ENCODE results near the gene ESYT3.
"Not testable (repeated sequence)": the region's sequence is repeated elsewhere in the genome, so short reads cannot be mapped to it uniquely, and the experiment has no call there.

Gene ESYT3

DNA sequence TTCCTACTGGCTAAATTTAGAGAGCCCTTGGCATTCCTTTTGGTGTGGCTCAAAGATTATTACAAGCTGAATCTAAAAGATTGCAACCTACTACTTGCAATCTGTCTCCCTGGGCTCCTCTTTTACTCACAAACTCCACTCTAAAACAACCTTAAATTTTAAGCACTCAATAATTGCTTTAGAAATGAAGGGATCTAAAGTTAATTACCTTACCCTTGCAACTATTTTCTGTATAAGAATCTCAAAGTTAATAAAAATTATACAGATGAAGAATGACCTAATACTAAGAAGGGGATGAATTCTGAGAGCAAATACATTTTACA lies 60.2 kb downstream of the ESYT3 start:
- Histone ChIP-seq H3K27ac (ENCODE audit: low read depth, low read length) (peak overlapping the region; percentile 64), H2AFZ (ENCODE audit: low read length, unreplicated experiment) (no peak overlapping the region), H3K4me1 (ENCODE audit: control insufficient read depth, insufficient read depth, low read length, unreplicated experiment) (peaks cover 31% of the 10 kb centered on the region), H3K79me2 (ENCODE audit: control insufficient read depth, insufficient read depth, low read length, unreplicated experiment) (no peaks in the 10 kb centered on the region), H3K4me3 (ENCODE audit: low read depth, low read length) (no peak overlapping the region), H3K27me3 (ENCODE audit: insufficient read depth, low read length) (no peaks in the 10 kb centered on the region), H3K36me3 (ENCODE audit: insufficient read depth, low read length) (no peaks in the 10 kb centered on the region)

DNA sequence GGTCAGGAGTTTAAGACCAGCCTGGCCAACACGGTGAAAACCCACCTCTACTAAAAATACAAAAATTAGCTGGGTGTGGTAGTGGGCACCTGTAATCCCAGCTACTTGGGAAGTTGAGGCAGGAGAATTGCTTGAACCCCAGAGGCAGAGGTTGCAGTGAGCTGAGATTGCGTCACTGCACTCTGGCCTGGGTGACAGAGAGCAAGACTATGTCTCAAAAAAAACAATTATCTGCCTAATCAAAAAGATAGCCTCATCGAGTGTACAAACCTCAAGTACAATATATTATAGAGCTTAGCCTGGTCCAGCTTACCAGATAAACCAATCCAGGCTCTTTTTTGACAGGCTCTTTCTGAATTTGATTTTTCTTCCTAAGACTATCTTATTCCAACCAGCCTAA lies 61.2 kb downstream of the ESYT3 start:
- H3K79me2 ChIP-seq (ENCODE audit: control insufficient read depth, insufficient read depth, low read length, unreplicated experiment); H3K4me3 ChIP-seq (ENCODE audit: low read depth, low read length); H2AFZ ChIP-seq (ENCODE audit: low read length, unreplicated experiment); H3K27me3 ChIP-seq (ENCODE audit: insufficient read depth, low read length); H3K36me3 ChIP-seq (ENCODE audit: insufficient read depth, low read length): not testable (repeated sequence)
- peak overlapping the region; percentile 64; the same call in 1 of the 2 replicates for H3K27ac ChIP-seq (ENCODE audit: low read depth, low read length)
- H3K4me1 ChIP-seq (ENCODE audit: control insufficient read depth, insufficient read depth, low read length, unreplicated experiment), result peaks cover 31% of the 10 kb centered on the region

DNA sequence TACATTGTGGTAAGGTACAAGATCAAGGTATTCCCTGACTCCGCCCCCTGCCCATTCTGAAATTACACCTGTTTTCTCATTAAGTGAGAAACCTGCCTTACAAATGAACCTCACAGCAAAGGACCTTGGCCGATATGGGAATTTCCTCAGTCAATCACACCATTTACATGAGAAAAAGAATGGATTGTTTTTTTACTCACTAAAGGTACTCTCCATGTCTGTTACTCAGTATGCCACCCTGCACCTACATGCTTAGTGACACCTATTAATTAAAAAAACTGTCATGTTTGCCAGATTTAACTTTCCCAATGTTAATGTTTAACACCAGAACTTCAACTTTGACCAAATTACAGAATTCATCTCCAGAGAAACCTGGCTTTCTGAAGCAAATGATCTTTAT lies 62.0 kb downstream of the ESYT3 start:
- Histone ChIP-seq H3K4me1 (ENCODE audit: control insufficient read depth, insufficient read depth, low read length, unreplicated experiment) (peaks cover 31% of the 10 kb centered on the region), H3K4me3 (ENCODE audit: low read depth, low read length) (no peak overlapping the region), H3K27me3 (ENCODE audit: insufficient read depth, low read length) (no peaks in the 10 kb centered on the region), H3K36me3 (ENCODE audit: insufficient read depth, low read length) (no peaks in the 10 kb centered on the region), H3K79me2 (ENCODE audit: control insufficient read depth, insufficient read depth, low read length, unreplicated experiment) (no peaks in the 10 kb centered on the region), H3K27ac (ENCODE audit: low read depth, low read length) (no peak overlapping the region), H2AFZ (ENCODE audit: low read length, unreplicated experiment) (no peak overlapping the region)

DNA sequence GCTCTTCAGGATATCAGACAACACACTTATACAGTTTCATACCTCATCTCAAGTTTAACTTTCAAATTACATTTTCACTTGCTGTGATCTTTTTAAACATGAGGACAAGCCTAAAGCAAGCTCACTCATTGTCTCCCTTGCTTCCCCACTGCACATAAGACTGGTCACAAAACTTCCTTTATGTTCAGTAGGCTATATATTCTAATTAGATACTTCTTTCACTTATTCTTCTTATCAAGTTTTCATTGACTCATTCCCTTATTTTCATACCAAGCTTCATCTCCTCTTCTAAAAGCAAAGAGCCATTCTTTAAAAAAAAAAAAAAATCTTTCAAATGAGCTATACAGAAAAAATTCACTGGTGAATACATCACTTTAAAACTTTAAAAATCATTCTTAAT lies 62.6 kb downstream of the ESYT3 start:
- H3K36me3 ChIP-seq (ENCODE audit: insufficient read depth, low read length), result no peaks in the 10 kb centered on the region

DNA sequence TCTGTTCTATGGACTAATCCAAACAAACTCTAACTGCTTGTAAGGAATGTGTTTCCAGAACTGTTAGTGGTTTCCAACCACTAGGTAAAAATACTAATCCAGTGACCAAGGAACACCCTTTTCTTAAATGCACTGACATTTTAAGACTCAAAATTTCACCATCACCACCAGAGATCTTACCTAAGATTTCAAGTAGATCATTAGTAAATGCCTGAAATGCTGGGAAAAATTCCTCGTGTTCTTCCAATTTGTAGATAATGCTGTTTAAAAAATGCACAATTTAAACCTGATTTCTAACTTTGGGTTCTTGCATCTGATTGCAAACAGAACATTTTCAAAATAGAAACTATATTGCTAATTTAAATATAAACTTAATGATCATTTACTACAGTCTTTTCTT lies 63.4 kb downstream of the ESYT3 start:
- Histone ChIP-seq H3K79me2 (ENCODE audit: control insufficient read depth, insufficient read depth, low read length, unreplicated experiment) (no peaks in the 10 kb centered on the region), H2AFZ (ENCODE audit: low read length, unreplicated experiment) (no peak overlapping the region), H3K27ac (ENCODE audit: low read depth, low read length) (no peak overlapping the region), H3K27me3 (ENCODE audit: insufficient read depth, low read length) (no peaks in the 10 kb centered on the region), H3K4me3 (ENCODE audit: low read depth, low read length) (no peak overlapping the region), H3K4me1 (ENCODE audit: control insufficient read depth, insufficient read depth, low read length, unreplicated experiment) (peaks cover 28% of the 10 kb centered on the region), H3K36me3 (ENCODE audit: insufficient read depth, low read length) (no peaks in the 10 kb centered on the region)

More for the DNA sequence above, 62.6 kb downstream of the ESYT3 start:
- Histone ChIP-seq H3K27ac (ENCODE audit: low read depth, low read length) (no peak overlapping the region), H3K4me3 (ENCODE audit: low read depth, low read length) (no peak overlapping the region), H3K27me3 (ENCODE audit: insufficient read depth, low read length) (no peaks in the 10 kb centered on the region), H2AFZ (ENCODE audit: low read length, unreplicated experiment) (no peak overlapping the region), H3K79me2 (ENCODE audit: control insufficient read depth, insufficient read depth, low read length, unreplicated experiment) (no peaks in the 10 kb centered on the region), H3K4me1 (ENCODE audit: control insufficient read depth, insufficient read depth, low read length, unreplicated experiment) (peaks cover 31% of the 10 kb centered on the region)

DNA sequence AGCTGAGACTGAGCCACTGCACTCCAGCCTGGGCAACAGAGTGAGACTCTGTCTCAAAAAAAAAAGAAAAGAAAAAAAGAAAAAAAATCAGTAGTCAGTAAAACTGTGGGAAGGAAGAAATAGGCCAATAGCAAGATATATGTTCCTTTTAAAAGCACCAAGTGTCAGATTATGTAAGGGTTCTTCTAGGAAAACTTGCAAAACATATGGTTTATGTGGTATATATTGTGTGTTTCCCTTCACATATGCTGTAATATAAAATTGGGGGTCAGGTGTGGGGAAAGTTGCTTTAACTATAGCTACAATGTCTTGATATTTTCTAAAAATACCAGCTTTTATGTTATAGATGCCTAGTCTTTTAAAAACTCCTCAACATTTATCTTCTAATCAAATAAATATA lies 64.6 kb downstream of the ESYT3 start:
- no peaks in the 10 kb centered on the region for H3K36me3 ChIP-seq (ENCODE audit: insufficient read depth, low read length)
- H3K79me2 ChIP-seq (ENCODE audit: control insufficient read depth, insufficient read depth, low read length, unreplicated experiment), result no peaks in the 10 kb centered on the region
- no peaks in the 10 kb centered on the region for H3K27me3 ChIP-seq (ENCODE audit: insufficient read depth, low read length)
- H3K27ac ChIP-seq (ENCODE audit: low read depth, low read length), result no peak overlapping the region
- H3K4me1 ChIP-seq (ENCODE audit: control insufficient read depth, insufficient read depth, low read length, unreplicated experiment), result peaks cover 17% of the 10 kb centered on the region
- H2AFZ ChIP-seq (ENCODE audit: low read length, unreplicated experiment), result no peak overlapping the region
- no peak overlapping the region for H3K4me3 ChIP-seq (ENCODE audit: low read depth, low read length)

DNA sequence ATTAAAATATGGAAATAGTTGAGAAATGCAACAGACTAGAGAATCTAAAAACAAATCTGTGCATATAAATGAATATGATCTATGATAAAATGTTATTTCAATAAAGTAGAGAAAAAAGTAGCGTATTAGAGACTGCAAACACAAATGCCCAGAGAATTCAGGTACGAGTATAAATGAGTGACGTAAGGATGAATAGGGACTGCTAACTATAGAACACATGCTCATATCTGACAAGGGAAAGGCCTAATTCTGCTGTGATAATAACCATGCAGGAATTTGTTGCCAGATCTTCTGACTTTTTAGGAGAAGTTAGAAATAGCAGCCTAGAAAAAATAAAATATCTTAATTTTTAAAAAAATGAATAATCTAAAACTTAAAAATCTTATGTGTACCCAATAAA lies 73.1 kb downstream of the ESYT3 start:
- H2AFZ ChIP-seq (ENCODE audit: low read length, unreplicated experiment), result no peak overlapping the region

DNA sequence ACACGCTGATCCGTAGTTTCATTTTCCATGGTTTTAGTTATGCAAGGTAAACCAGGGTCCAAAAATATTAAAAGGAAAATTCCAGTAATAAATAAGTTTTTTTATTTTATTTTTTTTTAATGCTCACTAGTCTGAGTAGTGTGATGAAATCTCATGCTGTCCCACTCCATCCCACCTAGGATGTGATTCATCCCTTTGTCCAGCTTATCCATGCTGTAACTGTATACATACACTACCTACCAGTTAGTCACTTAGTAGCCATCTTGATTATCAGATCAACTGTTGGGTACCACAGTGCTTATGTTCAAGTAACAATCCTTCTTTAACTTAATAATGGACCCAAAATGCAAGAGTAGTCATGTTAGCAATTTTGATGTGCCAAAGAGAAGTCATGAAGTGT lies 75.2 kb downstream of the ESYT3 start:
- H3K4me3 ChIP-seq (ENCODE audit: low read depth, low read length), result no peak overlapping the region
- H3K27ac ChIP-seq (ENCODE audit: low read depth, low read length), result no peak overlapping the region
- H3K36me3 ChIP-seq (ENCODE audit: insufficient read depth, low read length), result 0 out of 2 replicates have a peak, but pooled peaks cover 5% of the 10 kb centered on the region
- no peaks in the 10 kb centered on the region for H3K79me2 ChIP-seq (ENCODE audit: control insufficient read depth, insufficient read depth, low read length, unreplicated experiment)
- no peak overlapping the region for H2AFZ ChIP-seq (ENCODE audit: low read length, unreplicated experiment)
- H3K4me1 ChIP-seq (ENCODE audit: control insufficient read depth, insufficient read depth, low read length, unreplicated experiment), result peaks cover 3% of the 10 kb centered on the region
- H3K27me3 ChIP-seq (ENCODE audit: insufficient read depth, low read length), result no peaks in the 10 kb centered on the region

More for the DNA sequence above, 73.1 kb downstream of the ESYT3 start:
- Histone ChIP-seq H3K27me3 (ENCODE audit: insufficient read depth, low read length) (no peaks in the 10 kb centered on the region), H3K36me3 (ENCODE audit: insufficient read depth, low read length) (0 out of 2 replicates have a peak, but pooled peaks cover 8% of the 10 kb centered on the region), H3K79me2 (ENCODE audit: control insufficient read depth, insufficient read depth, low read length, unreplicated experiment) (no peaks in the 10 kb centered on the region), H3K27ac (ENCODE audit: low read depth, low read length) (no peak overlapping the region), H3K4me3 (ENCODE audit: low read depth, low read length) (no peak overlapping the region), H3K4me1 (ENCODE audit: control insufficient read depth, insufficient read depth, low read length, unreplicated experiment) (peaks cover 3% of the 10 kb centered on the region)

DNA sequence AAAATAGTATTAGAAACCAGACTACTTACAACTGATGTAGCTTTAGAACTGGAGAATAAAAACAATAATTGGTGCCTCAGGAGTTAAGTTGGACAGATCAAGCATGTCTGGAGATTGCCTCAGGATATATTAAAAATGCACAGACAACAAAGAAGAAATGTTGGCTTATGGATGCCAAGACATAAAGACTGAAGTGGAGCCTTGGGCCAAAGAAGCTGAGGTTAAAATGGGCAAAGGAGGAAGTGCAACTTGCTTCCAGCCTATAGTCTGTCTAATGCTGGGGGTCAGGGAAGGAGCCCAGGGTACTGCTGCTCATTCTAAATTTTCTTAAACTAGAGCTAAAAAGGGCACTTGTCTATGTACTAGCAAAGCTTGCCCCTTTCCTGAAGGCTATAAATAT lies 77.5 kb downstream of the ESYT3 start:
- Histone ChIP-seq H3K27ac (ENCODE audit: low read depth, low read length) (no peak overlapping the region), H2AFZ (ENCODE audit: low read length, unreplicated experiment) (no peak overlapping the region)

DNA sequence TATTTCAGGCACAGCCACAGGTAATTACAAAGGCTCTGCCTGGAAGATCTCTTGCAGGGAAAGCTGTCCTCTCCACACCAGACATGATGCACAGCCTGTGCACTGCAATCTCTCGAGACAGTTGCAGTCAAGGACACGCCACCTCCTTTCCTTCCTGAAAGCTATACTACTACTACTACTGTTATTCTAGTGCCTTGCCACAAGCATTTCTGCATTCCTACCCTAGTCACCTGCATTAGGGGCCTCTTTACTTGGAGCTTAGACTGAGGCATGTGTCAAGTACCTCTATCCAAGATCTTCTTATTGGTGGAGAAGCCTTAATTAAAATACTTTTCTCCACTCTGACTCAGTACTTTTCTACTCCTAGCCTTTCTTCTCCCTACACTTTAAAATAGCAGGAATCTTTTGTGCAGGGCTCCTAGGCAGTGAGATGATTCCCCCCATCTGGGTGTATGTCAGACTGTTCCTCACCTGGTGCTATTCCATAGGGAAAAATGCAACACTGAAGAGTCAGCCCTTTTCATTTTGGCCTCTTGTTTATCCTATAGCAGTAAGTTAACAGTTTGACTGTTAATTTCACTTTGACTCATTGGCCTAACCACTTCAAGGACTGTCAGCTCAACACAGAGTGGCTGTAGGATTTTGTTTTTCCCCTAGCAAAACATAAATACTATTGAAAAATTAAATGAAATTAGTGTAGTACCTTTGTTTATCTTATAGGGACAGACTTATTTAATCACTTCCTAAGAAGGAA lies 78.9 kb downstream of the ESYT3 start:
- H3K36me3 ChIP-seq (ENCODE audit: insufficient read depth, low read length), result 0 out of 2 replicates have a peak, but pooled peaks cover under 1% of the 10 kb centered on the region

More for the DNA sequence above, 77.5 kb downstream of the ESYT3 start:
- Histone ChIP-seq H3K27me3 (ENCODE audit: insufficient read depth, low read length) (no peaks in the 10 kb centered on the region), H3K4me3 (ENCODE audit: low read depth, low read length) (no peak overlapping the region), H3K36me3 (ENCODE audit: insufficient read depth, low read length) (0 out of 2 replicates have a peak, but pooled peaks cover 3% of the 10 kb centered on the region), H3K4me1 (ENCODE audit: control insufficient read depth, insufficient read depth, low read length, unreplicated experiment) (peaks cover 3% of the 10 kb centered on the region), H3K79me2 (ENCODE audit: control insufficient read depth, insufficient read depth, low read length, unreplicated experiment) (no peaks in the 10 kb centered on the region)

DNA sequence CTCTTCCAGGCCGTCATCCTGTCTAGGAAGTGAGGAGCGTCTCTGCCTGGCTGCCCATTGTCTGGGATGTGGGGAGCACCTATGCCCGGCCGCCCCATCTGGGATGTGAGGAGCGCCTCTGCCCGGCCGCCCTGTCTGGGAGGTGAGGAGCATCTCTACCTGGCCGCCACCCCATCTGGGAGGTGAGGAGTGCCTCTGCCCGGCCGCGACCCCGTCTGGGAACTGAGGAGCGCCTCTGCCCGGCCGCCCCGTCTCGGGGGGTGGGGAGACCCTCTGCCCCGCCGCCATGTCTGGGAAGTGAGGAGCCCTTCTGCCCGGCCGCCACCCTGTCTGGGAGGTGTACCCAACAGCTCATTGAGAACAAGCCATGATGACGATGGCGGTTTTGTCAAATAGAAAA lies 87.0 kb downstream of the ESYT3 start:
- not testable (repeated sequence) for H3K27ac ChIP-seq (ENCODE audit: low read depth, low read length); H3K27me3 ChIP-seq (ENCODE audit: insufficient read depth, low read length); H3K4me3 ChIP-seq (ENCODE audit: low read depth, low read length); H3K79me2 ChIP-seq (ENCODE audit: control insufficient read depth, insufficient read depth, low read length, unreplicated experiment); H3K36me3 ChIP-seq (ENCODE audit: insufficient read depth, low read length); H3K4me1 ChIP-seq (ENCODE audit: control insufficient read depth, insufficient read depth, low read length, unreplicated experiment); H2AFZ ChIP-seq (ENCODE audit: low read length, unreplicated experiment)

More for the DNA sequence above, 78.9 kb downstream of the ESYT3 start:
- Histone ChIP-seq H3K27ac (ENCODE audit: low read depth, low read length) (no peak overlapping the region), H3K27me3 (ENCODE audit: insufficient read depth, low read length) (no peaks in the 10 kb centered on the region), H3K4me3 (ENCODE audit: low read depth, low read length) (no peak overlapping the region), H2AFZ (ENCODE audit: low read length, unreplicated experiment) (no peak overlapping the region), H3K79me2 (ENCODE audit: control insufficient read depth, insufficient read depth, low read length, unreplicated experiment) (no peaks in the 10 kb centered on the region), H3K4me1 (ENCODE audit: control insufficient read depth, insufficient read depth, low read length, unreplicated experiment) (peaks cover 3% of the 10 kb centered on the region)
